Heart right ventricle (tissue), 16 donors: ENCODE data around the gene LRMDA. TPM values are rescaled to one million over a fixed set of nuclear protein-coding genes. Genes with fewer than 3 reads are reported as not detected.

ENCODE experiments used
- ATAC-seq, 8 donors: fragments of 200-7000 bp; cut with Tn5 transposase; one replicate each; pipeline ENCODE4 v1.9.1; 2020; ENCODE audit warnings: mild to moderate bottlenecking in 8 of 8, moderate library complexity in 8 of 8, moderate number of reproducible peaks in 1 of 8
- DNase-seq, 2 donors: peaks; one replicate each; pipeline ENCODE4 v3.0.0-alpha.2; 2020
- H3K27ac ChIP-seq, 10 donors: fragments of 200-600 bp; sonication (generic) in 2 of 10; one replicate each; pipeline versions ENCODE4 v1.5.0 to v1.8.0; 2020 to 2022; ENCODE audit warnings: mild to moderate bottlenecking in 3 of 10
- H3K27me3 ChIP-seq, 7 donors: fragments of 200-600 bp; one replicate each; pipeline ENCODE4 v1.8.0; 2021 to 2022; ENCODE audit warnings: mild to moderate bottlenecking in 2 of 7
- H3K36me3 ChIP-seq, 9 donors: fragments of 200-600 bp; sonication (generic) in 1 of 9; one replicate each; pipeline versions ENCODE4 v1.5.0 to v1.8.0; 2020 to 2022; ENCODE audit warnings: mild to moderate bottlenecking in 2 of 9
- H3K4me1 ChIP-seq, 9 donors: fragments of 200-600 bp; sonication (generic) in 1 of 9; one replicate each; pipeline versions ENCODE4 v1.5.0 to v1.8.0; 2020 to 2022; ENCODE audit warnings: mild to moderate bottlenecking in 4 of 9
- H3K4me3 ChIP-seq, 10 donors: fragments of 200-600 bp; sonication (generic) in 2 of 10; one replicate each; pipeline versions ENCODE4 v1.5.0 to v1.8.0; 2020 to 2022; ENCODE audit warnings: mild to moderate bottlenecking in 7 of 10, moderate library complexity in 2 of 10
- H3K9me3 ChIP-seq, 11 donors: fragments of 200-600 bp in 10 of 11; sonication (generic) in 2 of 11; one replicate each; pipeline versions ENCODE4 v1.5.0 to v1.8.0; 2013 to 2022; ENCODE audit warnings: mild to moderate bottlenecking in 2 of 11, control low read depth in 1 of 11, moderate library complexity in 1 of 11
- CTCF ChIP-seq, 9 donors: fragments of 200-600 bp; sonication (generic) in 2 of 9; IDR thresholded peaks; one replicate each; pipeline versions ENCODE4 v1.5.0 to v1.8.0; 2021 to 2022; ENCODE audit warnings: antibody characterized with exemption in 9 of 9, mild to moderate bottlenecking in 5 of 9, moderate library complexity in 1 of 9
- WGBS, 2 donors: extraction: QIAGEN DNeasy Blood & Tissue Kit; methylation state at CpG; one replicate each; pipeline ENCODE4 v1.1.7; 2013; ENCODE audit warnings: inconsistent platforms in 1 of 2; 5-methylcytosine and 5-hydroxymethylcytosine counted together
- intact Hi-C, 10 donors: fragments of 100-400 bp; cut with DNase I; formaldehyde crosslinking; loops; one replicate each; pipeline versions ENCODE4 v1.11.1 to v1.14.2; 2022
- polyA plus RNA-seq, 2 donors: library from polyadenylated mRNA; stranded (reverse); fragments of 200-250 nt; gene quantifications; one replicate each; pipeline ENCODE4 v1.2.3, GENCODE V29; 2013
- total RNA-seq, 10 donors: library from RNA; stranded (reverse); fragmentation: NEBNext Ultra II Directional in 3 of 10; extraction: Animal tissue kit (Norgen Biotek cat#: 25700) in 3 of 10; gene quantifications; one replicate each; pipeline versions ENCODE4 v1.2.1 to v1.2.4, GENCODE V29; 2021 to 2023
- donor health status: Arrhythmogenic right ventricular cardiomyopathy.
- donor health status: ischemic (EF 13 %, LVEDD 7.1; RV severe dilation, severe dysfunction).
- donor health status: healthy with polysubstance abuse.
- donor health status: DM: no; HTN: yes; CAD: no.
- donor health status: DM: no; HTN: no; CAD: no.
- donor health status: ischemic (EF 25% LVEDD 6.9; RV normal size, moderate dysfunction).
- donor health status: ischemic (EF 25% LVEDD 5.7; RV mildly dilated, moderate dysfunction).
- donor health status: healthy.
- donor health status: DM: yes; HTN: yes; CAD: no.
- donor health status: Ischemic cardiomyopathy.
- donor health status: ischemic (EF 35%, LVEDD 5.7; RV mildly dilated, moderate dysfunction).
- donor health status: nonischemic (EF 11% LVEDD 7.7; RV severe dilation, severe dysfunction).
- donor health status: DM: yes; HTN: yes; CAD: no.
- donor health status: PGD.
- donor health status: ischemic (EF 29% LVEDD 5.4; RV normal size, mild dysfunction).
- donor health status: nonischemic (EF 23%, LVEDD 6.1; RV moderate dilation, normal function).

The LRMDA gene
- total and polyA plus RNA-seq, 12 donors: 4.0 to 59.8 (median 12.7) TPM

GRCh38 chr10:75694269-75694668 is 262.8 kb downstream of the LRMDA start:
- intact Hi-C loops: no loop called here
- ATAC-seq (no peak), DNase-seq (no peak)
- Histone ChIP-seq H3K4me1 (peaks cover 0 to 4% (median 0%) of the 10 kb centered on the region in 9 donors), H3K4me3 (no peak overlapping the region), H3K9me3 (peaks cover 0 to 7% (median 0%) of the 10 kb centered on the region in 11 donors), H3K27me3 (no peaks in the 10 kb centered on the region), H3K36me3 (no peaks in the 10 kb centered on the region), H3K27ac (no peak overlapping the region)
- no peak for TF ChIP-seq CTCF (IDR thresholded peaks at IDR 0.05)
- 91% methylated on average over 3 of the region's 3 CpGs for WGBS, 2 donors

- intact Hi-C loops: no loop called here
- Histone ChIP-seq H3K4me3 (no peak overlapping the region), H3K27ac (no peak overlapping the region), H3K4me1 (peaks cover 0 to 4% (median 0%) of the 10 kb centered on the region in 9 donors), H3K9me3 (peaks cover 0 to 12% (median 2%) of the 10 kb centered on the region in 11 donors), H3K27me3 (no peaks in the 10 kb centered on the region), H3K36me3 (no peaks in the 10 kb centered on the region)
- no peak for ATAC-seq
- no peak for TF ChIP-seq CTCF (IDR thresholded peaks at IDR 0.05)
- no peak for DNase-seq
- WGBS, 2 donors: 93% methylated on average over 3 of the region's 3 CpGs
Measured at GRCh38 chr10:75694790-75695189, 263.4 kb downstream of the LRMDA start.

GRCh38 chr10:75695994-75696393 is 264.6 kb downstream of the LRMDA start:
- H3K9me3 ChIP-seq: peaks cover 0 to 13% (median 2%) of the 10 kb centered on the region in 11 donors
- no peak overlapping the region for H3K4me3 ChIP-seq
- ATAC-seq: no peak
- 72 to 99% methylated on average over 2 of the region's 2 CpGs for WGBS, 2 donors
- H3K4me1 ChIP-seq: peaks cover 0 to 4% (median 0%) of the 10 kb centered on the region in 9 donors
- no peak for TF ChIP-seq CTCF (IDR thresholded peaks at IDR 0.05)
- H3K36me3 ChIP-seq: no peaks in the 10 kb centered on the region
- no peaks in the 10 kb centered on the region for H3K27me3 ChIP-seq
- intact Hi-C loops: no loop called here
- no peak for DNase-seq
- H3K27ac ChIP-seq: no peak overlapping the region

GRCh38 chr10:75696536-75696935 is 265.1 kb downstream of the LRMDA start:
- no peak overlapping the region for H3K4me3 ChIP-seq
- ATAC-seq: no peak
- intact Hi-C loops: no loop called here

More at GRCh38 chr10:75696536-75696935, 265.1 kb downstream of the LRMDA start:
- peaks cover 0 to 4% (median 0%) of the 10 kb centered on the region in 9 donors for H3K4me1 ChIP-seq
- WGBS, 2 donors: 76 to 84% methylated on average over 4 of the region's 4 CpGs
- no peak overlapping the region for H3K27ac ChIP-seq
- no peak for DNase-seq
- TF ChIP-seq CTCF (IDR thresholded peaks at IDR 0.05): no peak
- H3K9me3 ChIP-seq: peaks cover 0 to 13% (median 2%) of the 10 kb centered on the region in 11 donors
- no peaks in the 10 kb centered on the region for H3K36me3 ChIP-seq
- no peaks in the 10 kb centered on the region for H3K27me3 ChIP-seq
